GM04504 (cell line): ENCODE data around the gene HOXC10.

Experiments used
- DNase-seq: peaks from one replicate; pipeline ENCODE4 v3.0.0-alpha.2; 2012; ENCODE audit warnings: low read depth

HOXC10 gene

GRCh38 chr12:53984901-53985691 lies at the start of gene HOXC10:
Gene HOXC10, plus strand, starts transcription at chr12:53985146. Its CDS starts 114 bp downstream, at chr12:53985260.
- DNase-seq, result peak; percentile 98

- DNase-seq, result no peak
Observed at GRCh38 chr12:53935383-53936341, 49.3 kb upstream of the HOXC10 start.

GRCh38 chr12:53937099-53937498 lies 47.8 kb upstream of the HOXC10 start:
- DNase-seq, result no peak

DNA sequence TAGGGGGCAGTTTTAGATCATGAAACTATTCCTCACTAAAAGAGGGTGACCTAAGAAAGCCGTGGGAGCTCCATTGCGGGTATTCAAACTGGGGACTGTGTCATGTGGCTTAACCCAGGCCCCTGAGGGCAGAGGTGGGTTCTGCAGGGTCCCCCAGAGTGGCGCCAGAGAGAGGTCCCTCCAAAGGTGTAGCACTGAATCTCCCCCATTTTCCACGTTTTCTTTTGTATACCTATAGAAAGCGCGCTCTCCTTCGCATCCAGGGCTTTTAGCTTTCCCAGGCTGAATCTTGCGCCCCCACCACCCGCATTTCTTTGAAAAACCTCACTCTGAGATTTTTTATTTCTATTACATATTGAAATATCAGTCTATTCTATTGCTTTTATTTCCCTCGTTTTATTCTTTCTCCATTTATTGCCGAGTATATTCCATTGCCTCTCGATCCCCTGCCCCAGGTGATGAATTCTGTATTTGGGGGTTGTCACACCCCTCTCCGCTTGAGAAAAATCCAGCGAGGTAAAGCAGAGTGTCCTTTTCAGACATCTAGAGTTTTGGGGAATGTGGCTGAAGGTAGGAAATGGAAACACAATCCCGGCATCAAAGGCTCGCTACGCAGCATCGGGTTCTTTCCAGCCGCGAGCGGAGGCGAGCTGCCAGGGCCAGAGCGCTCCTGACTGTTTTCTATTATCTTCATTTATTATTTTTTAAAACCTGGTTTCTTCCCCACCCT lies 47.2 kb upstream of the HOXC10 start:
- DNase-seq, result no peak

DNA sequence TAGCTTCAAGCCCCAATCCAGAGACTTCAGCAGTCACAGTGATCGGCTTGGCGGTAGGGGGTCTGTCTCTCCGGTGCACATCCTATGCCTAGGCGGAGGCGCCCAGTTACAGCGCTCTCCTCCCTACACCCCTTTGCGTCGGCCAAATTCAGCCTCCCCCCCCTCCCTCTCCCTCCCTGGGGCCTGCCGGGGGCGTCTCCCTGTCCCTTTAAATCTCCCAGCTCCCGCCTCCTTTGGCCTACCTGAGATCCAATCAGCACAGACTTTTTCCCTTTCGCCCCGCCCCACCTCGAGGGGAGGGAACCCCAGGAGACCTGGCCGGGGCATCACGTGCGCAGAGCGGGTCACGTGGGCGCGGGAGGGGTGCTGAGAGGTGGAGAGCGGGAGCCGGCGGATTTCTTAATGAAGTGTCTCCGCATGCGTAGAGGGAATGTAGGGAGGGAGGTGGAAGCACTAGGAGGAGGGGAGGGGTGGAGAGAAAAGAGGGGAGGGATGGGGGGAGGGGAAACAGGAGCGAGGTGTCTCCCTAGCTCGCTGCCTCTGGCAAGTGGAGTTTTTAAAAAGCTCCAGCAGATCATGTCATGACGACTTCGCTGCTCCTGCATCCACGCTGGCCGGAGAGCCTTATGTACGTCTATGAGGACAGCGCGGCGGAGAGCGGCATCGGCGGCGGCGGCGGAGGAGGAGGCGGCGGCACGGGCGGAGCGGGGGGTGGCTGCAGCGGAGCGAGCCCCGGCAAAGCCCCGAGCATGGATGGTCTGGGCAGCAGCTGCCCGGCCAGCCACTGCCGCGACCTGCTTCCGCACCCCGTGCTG lies 46.4 kb upstream of the HOXC10 start, which contains the start of gene HOXC13:
Gene HOXC13, plus strand, starts transcription at position 506 of the 815 bp plus-strand sequence. Its CDS starts 76 bp downstream, at position 582.
- peak; percentile 95 for DNase-seq

DNA sequence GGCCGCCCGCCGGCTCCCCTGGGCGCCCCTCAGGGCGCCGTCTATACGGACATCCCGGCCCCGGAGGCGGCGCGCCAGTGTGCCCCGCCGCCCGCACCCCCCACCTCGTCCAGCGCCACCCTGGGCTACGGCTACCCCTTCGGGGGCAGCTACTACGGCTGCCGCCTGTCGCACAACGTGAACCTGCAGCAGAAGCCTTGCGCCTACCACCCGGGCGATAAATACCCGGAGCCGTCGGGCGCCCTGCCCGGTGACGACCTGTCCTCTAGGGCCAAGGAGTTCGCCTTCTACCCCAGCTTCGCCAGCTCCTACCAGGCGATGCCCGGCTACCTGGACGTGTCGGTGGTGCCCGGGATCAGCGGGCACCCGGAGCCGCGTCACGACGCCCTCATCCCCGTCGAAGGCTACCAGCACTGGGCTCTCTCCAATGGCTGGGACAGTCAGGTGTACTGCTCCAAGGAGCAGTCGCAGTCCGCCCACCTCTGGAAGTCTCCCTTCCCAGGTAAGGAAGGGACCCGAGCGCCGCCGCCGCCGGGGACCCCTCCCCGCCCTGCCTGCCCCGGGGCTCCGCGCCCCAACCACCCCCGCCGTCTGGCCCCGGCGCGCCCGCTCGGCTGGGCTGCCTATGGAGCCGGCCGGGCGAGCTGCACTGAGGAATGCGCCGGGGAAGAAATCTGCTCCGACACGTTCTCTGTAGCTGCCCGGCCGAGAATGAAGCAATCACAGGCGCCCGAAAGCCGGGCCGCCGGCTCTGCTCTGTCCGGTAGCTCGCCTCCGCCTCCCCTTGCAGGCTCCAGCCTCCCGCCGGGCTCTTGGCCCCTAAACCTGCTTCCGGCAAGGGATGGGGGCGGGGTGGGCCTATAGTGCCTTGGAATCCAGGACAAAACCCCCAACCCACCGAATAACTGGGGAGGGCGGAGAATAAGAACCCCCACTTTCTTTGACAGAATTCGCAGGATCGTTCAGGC lies 45.5 kb upstream of the HOXC10 start:
- DNase-seq, result peak; percentile 37

DNA sequence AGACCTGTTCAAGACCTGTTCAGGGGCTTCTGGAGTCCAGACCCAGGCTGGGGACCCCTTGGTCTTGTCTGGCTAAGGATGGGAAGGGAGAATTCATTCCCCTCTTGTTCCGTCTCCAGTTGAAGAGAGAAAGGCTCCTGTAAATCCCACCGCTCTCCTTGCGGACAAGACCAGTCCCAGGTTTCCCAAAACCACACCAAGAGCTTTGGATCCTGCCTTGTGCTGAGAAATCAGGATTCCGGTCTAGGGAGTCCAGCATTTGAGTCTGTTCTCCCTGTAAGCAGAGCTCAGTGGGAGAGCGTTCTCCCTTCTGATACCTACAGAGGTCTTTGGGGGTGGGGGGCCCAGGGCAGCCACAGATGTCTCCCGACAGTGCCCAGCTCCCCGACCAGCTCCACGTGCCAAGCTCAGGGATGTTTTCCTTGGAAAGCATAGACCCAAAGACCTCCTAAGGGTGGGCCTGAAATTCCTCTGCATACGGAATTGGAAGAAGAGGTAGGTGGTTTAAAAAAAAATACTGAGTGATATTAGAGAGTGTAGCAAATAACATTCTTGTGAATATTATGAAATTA lies 44.4 kb upstream of the HOXC10 start:
- no peak for DNase-seq

DNA sequence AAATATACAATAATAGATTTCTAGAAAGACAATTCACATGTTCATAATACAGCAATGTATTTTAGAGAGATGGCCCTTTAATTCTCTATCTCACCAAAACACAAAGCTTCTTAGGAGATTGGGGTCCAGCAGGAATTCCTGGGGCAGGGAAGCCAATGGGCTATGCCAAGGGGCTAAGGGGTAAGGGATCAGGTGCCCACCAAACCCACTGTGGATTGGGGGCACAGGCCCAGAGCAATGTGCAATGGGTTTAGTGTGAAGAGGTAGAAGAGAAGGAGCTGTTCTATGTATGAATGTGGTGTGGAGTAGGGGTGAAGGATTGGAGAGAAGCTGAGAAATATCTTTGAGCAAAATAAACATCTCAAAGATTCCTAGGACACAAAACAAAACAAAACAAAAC lies 43.8 kb upstream of the HOXC10 start:
- no peak for DNase-seq

DNA sequence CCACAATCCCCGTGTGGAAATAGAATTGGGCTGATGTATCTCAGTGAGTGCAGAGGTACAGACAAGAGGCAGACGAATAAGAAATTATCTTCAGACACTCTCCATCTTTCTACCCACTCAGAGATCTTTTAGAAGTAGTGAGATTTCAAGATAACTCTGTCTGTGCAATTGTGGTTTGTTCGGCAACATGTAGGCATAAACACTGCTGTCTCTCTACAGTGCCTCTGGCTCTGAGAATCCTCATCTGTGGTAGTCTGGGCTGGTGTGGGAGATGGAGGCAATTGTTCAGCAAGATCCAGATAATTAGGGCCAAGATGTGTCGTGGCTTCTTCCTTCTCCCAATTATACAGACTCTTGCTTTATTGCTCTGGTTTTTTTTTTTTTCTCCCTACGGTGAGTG lies 43.2 kb upstream of the HOXC10 start:
- no peak for DNase-seq

GRCh38 chr12:53942467-53942997 lies 42.4 kb upstream of the HOXC10 start:
- DNase-seq, result no peak

GRCh38 chr12:53944209-53944608 lies 40.7 kb upstream of the HOXC10 start:
- DNase-seq, result no peak

- no peak for DNase-seq
Observed at GRCh38 chr12:53944907-53945847, 39.8 kb upstream of the HOXC10 start.

DNA sequence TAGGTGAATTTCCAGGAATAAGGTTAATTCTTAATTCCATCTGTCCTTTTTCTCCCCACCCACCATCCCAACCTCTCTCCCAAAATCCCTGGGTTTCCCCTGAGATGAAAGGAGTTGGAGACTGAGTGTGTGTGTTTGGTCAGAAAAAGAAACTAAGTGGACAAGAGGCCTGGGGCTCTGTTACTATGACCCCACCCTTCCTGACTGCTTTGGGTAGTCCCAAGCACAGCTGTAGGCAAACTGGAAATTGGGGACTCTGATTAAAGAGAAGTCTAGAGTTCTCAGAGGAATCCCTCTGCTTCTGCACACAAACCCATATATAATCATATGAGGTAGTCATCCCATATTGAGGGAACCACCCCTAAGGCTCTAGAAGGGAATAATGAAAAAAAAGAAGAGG lies 37.2 kb upstream of the HOXC10 start:
- no peak for DNase-seq

GRCh38 chr12:53948650-53949593 lies 36.0 kb upstream of the HOXC10 start:
- DNase-seq, result no peak

GRCh38 chr12:53949631-53950436 lies 35.1 kb upstream of the HOXC10 start:
- DNase-seq, result no peak

DNA sequence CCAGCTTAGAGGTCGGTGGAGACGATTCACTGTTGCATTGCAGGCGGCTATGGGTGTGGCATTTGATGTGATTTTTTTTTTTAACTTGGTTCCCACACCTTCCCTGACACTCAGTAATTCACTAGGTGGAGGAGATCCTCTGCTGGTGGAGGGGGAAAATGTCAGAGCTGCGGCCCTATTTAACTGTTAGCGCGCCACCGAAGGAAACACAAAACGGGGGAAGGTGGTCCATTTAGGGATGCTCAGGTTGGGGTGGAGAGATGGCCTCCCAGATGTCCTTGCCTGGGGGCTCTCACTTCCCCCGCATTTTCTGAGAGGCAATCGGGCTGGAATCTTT lies 34.5 kb upstream of the HOXC10 start:
- no peak for DNase-seq
